Left ventricle myocardium inferior (tissue), 1 donor: ENCODE data around the gene DAB2IP. TPM values are rescaled to one million over a fixed set of nuclear protein-coding genes. Genes with fewer than 3 reads are reported as not detected.

ENCODE experiments used
- DNase-seq: peaks from one replicate; pipeline ENCODE4 v3.0.0-alpha.2; 2020
- H3K27ac ChIP-seq: fragments of 200-600 bp; replicated peaks from 2 replicates; pipeline ENCODE4 v1.8.0; 2021
- H3K27me3 ChIP-seq: fragments of 200-600 bp; 2 replicates; pipeline ENCODE4 v1.8.0; 2021; ENCODE audit warnings: low read depth
- H3K36me3 ChIP-seq: fragments of 200-600 bp; 2 replicates; pipeline ENCODE4 v1.8.0; 2021
- H3K4me1 ChIP-seq: fragments of 200-600 bp; 2 replicates; pipeline ENCODE4 v1.8.0; 2021
- H3K4me3 ChIP-seq: fragments of 200-600 bp; 2 replicates; pipeline ENCODE4 v1.8.0; 2021; ENCODE audit warnings: mild to moderate bottlenecking, moderate library complexity
- H3K9me3 ChIP-seq: fragments of 200-600 bp; replicated peaks from 2 replicates; pipeline ENCODE4 v1.8.0; 2021
- intact Hi-C: fragments of 100-400 bp; cut with micrococcal nuclease; formaldehyde crosslinking; loops from one replicate; pipeline ENCODE4 v1.11.0; 2022
- total RNA-seq: library from RNA; stranded (reverse); fragmentation: NEBNext Ultra II Directional; extraction: Animal tissue kit (Norgen Biotek cat#: 25700); gene quantifications from one replicate; pipeline ENCODE4 v1.2.1, GENCODE V29; 2021
- TF ChIP-seq, protein P1 (sequence below): fragments of 200-600 bp; IDR thresholded peaks from 2 replicates; pipeline ENCODE4 v1.8.0; 2021; ENCODE audit warnings: antibody characterized with exemption, mild to moderate bottlenecking, borderline replicate concordance
- donor health status: DM: no; HTN: yes; CAD: no; lungs with severe emphysema.

Gene DAB2IP
- total RNA-seq, 1 donor from 2014 or later = 50.7 TPM

GRCh38 chr9:121707477-121708424, 56.3 kb downstream of the DAB2IP start:
- no peaks in the 10 kb centered on the region for H3K9me3 ChIP-seq
- TF ChIP-seq, protein P1, sequence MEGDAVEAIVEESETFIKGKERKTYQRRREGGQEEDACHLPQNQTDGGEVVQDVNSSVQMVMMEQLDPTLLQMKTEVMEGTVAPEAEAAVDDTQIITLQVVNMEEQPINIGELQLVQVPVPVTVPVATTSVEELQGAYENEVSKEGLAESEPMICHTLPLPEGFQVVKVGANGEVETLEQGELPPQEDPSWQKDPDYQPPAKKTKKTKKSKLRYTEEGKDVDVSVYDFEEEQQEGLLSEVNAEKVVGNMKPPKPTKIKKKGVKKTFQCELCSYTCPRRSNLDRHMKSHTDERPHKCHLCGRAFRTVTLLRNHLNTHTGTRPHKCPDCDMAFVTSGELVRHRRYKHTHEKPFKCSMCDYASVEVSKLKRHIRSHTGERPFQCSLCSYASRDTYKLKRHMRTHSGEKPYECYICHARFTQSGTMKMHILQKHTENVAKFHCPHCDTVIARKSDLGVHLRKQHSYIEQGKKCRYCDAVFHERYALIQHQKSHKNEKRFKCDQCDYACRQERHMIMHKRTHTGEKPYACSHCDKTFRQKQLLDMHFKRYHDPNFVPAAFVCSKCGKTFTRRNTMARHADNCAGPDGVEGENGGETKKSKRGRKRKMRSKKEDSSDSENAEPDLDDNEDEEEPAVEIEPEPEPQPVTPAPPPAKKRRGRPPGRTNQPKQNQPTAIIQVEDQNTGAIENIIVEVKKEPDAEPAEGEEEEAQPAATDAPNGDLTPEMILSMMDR = no peak
- no peak for DNase-seq
- no peak overlapping the region for H3K4me3 ChIP-seq
- H3K36me3 ChIP-seq = no peaks in the 10 kb centered on the region
- H3K4me1 ChIP-seq = peaks cover 99% of the 10 kb centered on the region
- intact Hi-C loops = no loop called here
- H3K27me3 ChIP-seq = no peaks in the 10 kb centered on the region
- no peak overlapping the region for H3K27ac ChIP-seq

DNA sequence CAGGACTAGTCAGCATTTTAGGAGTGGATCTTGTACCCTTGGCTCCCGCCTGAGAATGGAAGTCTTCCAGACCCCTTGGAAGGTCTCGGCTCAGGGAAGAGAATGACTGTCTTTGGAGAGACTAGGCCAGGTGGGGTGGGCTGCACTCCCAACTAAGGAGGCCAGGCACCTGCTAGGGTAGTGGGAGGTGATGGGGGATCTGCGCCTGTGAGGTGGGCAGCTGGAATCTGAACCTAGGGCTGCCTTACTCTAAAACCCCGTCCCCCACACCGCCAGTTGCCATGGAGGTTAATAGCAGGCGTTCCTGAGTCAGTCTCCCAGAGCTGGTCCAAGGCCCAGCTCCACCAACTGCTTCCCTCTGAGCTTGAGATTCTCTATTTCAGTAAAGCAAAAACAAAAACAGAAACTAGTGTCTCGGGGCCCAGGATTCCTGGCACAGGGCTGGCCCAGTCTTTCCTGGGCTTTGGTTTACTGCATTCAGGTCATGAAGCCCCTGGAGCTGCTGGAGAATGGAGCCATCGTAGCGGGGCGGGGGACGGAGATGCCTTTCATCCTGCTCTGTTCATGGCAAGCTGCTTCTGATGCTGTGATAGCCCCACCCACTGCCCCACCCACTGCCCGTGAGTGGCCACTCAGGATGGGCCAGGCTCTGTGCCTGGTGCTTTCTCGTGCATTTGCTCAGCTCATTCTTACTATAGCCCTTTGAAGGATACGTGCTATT, 57.5 kb downstream of the DAB2IP start:
- DNase-seq = no peak
- TF ChIP-seq, protein P1 = no peak
- no peaks in the 10 kb centered on the region for H3K9me3 ChIP-seq
- intact Hi-C loops = no loop called here
- no peaks in the 10 kb centered on the region for H3K27me3 ChIP-seq
- peaks cover 99% of the 10 kb centered on the region for H3K4me1 ChIP-seq
- H3K27ac ChIP-seq = peak overlapping the region; percentile 53
- no peak overlapping the region for H3K4me3 ChIP-seq
- no peaks in the 10 kb centered on the region for H3K36me3 ChIP-seq

- Histone ChIP-seq H3K9me3 (no peaks in the 10 kb centered on the region), H3K4me1 (peaks cover 99% of the 10 kb centered on the region), H3K4me3 (no peak overlapping the region), H3K27me3 (no peaks in the 10 kb centered on the region), H3K27ac (peak overlapping the region; percentile 53), H3K36me3 (no peaks in the 10 kb centered on the region)
- DNase-seq = no peak
- TF ChIP-seq, protein P1 = no peak
- intact Hi-C loops = no loop called here
Observed at GRCh38 chr9:121709798-121710197, 58.4 kb downstream of the DAB2IP start.

GRCh38 chr9:121711281-121711680, 59.8 kb downstream of the DAB2IP start:
- TF ChIP-seq, protein P1 = no peak
- peaks cover 99% of the 10 kb centered on the region for H3K4me1 ChIP-seq
- intact Hi-C loops = no loop called here

DNA sequence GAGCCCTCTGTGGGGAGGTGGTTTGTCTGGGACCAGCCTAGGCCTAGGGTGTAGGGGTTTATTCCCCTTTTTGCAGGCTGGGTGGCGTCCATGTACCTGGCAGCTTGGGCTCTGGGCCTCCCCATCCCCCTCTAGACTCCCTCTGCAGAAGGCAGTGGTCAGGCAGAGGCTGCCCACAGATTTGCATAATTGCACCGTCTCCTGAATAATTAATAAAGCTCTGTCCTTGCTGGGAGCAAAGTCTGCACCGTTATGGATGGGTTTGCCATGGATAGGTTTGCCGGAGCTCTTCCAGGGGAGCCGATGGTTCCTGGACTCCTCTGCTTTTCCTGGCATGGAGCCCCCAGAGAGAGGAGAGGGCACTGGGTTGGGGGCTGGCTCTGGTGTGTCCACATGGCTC, 60.4 kb downstream of the DAB2IP start:
- no peak overlapping the region for H3K27ac ChIP-seq
- intact Hi-C loops = no loop called here
- H3K4me1 ChIP-seq = peaks cover 99% of the 10 kb centered on the region
- DNase-seq = no peak
- TF ChIP-seq, protein P1 = no peak
- H3K36me3 ChIP-seq = no peaks in the 10 kb centered on the region
- no peaks in the 10 kb centered on the region for H3K27me3 ChIP-seq
- no peaks in the 10 kb centered on the region for H3K9me3 ChIP-seq
- no peak overlapping the region for H3K4me3 ChIP-seq

More at GRCh38 chr9:121711281-121711680, 59.8 kb downstream of the DAB2IP start:
- no peak for DNase-seq
- Histone ChIP-seq H3K4me3 (no peak overlapping the region), H3K27ac (no peak overlapping the region), H3K36me3 (no peaks in the 10 kb centered on the region), H3K27me3 (no peaks in the 10 kb centered on the region), H3K9me3 (no peaks in the 10 kb centered on the region)
